Colonic mucosa (tissue), 4 donors: ENCODE results near the gene KRTAP10-7. TPM values are rescaled to one million over a fixed set of nuclear protein-coding genes. Genes with fewer than 3 reads are reported as not detected.
"Not testable (repeated sequence)": the region's sequence is repeated elsewhere in the genome, so short reads cannot be mapped to it uniquely, and the experiment has no call there.

Experiments
- DNase-seq: peaks from one replicate; pipeline ENCODE4 v3.0.0-alpha.2; 2020
- H3K27ac ChIP-seq: fragments of 200-600 bp; one replicate; pipeline ENCODE4 v1.8.0; 2021
- H3K27me3 ChIP-seq: fragments of 200-600 bp; one replicate; pipeline ENCODE4 v1.8.0; 2021
- H3K36me3 ChIP-seq: fragments of 200-600 bp; one replicate; pipeline ENCODE4 v1.8.0; 2021
- H3K4me1 ChIP-seq: fragments of 200-600 bp; one replicate; pipeline ENCODE4 v1.8.0; 2021; ENCODE audit warnings: mild to moderate bottlenecking
- H3K4me3 ChIP-seq: fragments of 200-600 bp; one replicate; pipeline ENCODE4 v1.8.0; 2021
- H3K9ac ChIP-seq, 2 donors: one replicate each; pipeline ENCODE4 v1.7.0; 2013; ENCODE audit warnings: control low read depth in 2 of 2, low read depth in 2 of 2, low read length in 2 of 2
- H3K9me3 ChIP-seq: fragments of 200-600 bp; one replicate; pipeline ENCODE4 v1.8.0; 2021
- CTCF ChIP-seq: fragments of 200-600 bp; IDR thresholded peaks from one replicate; pipeline ENCODE4 v1.8.0; 2022; ENCODE audit warnings: antibody characterized with exemption, mild to moderate bottlenecking
- intact Hi-C: fragments of 100-400 bp; cut with DNase I; formaldehyde crosslinking; loops from one replicate; pipeline ENCODE4 v1.14.1; 2022
- total RNA-seq, 2 donors: library from RNA; stranded (reverse); fragmentation: NEBNext Ultra II Directional in 1 of 2; extraction: Animal tissue kit (Norgen Biotek cat#: 25700) in 1 of 2; gene quantifications; one replicate each; pipeline ENCODE4 v1.2.1, GENCODE V29; 2021
- donor health status: healthy.
- donor health status: DM: no; HTN: no; CAD: no.
- donor health status: DM: no; HTN: no; CAD: no.

KRTAP10-7 gene
- total RNA-seq: not detected

GRCh38 chr21:44600118-44600978 is at the start of gene KRTAP10-7:
Gene KRTAP10-7, plus strand, starts transcription at chr21:44600597. Its CDS starts 25 bp downstream, at chr21:44600622.
- intact Hi-C loops, H3K27me3 ChIP-seq, H3K9me3 ChIP-seq, DNase-seq, H3K4me3 ChIP-seq, H3K27ac ChIP-seq, H3K36me3 ChIP-seq, H3K4me1 ChIP-seq, H3K9ac ChIP-seq: not testable (repeated sequence)

GRCh38 chr21:44550807-44551206 is 49.6 kb upstream of the KRTAP10-7 start:
- no peak for DNase-seq
- no peak for TF ChIP-seq CTCF
- Histone ChIP-seq H3K27ac (no peak overlapping the region), H3K9ac (no peak overlapping the region), H3K27me3 (no peaks in the 10 kb centered on the region), H3K4me3 (no peak overlapping the region), H3K36me3 (no peaks in the 10 kb centered on the region), H3K9me3 (no peaks in the 10 kb centered on the region), H3K4me1 (no peaks in the 10 kb centered on the region)
- intact Hi-C loops: no loop called here

GRCh38 chr21:44551340-44551961 is 48.9 kb upstream of the KRTAP10-7 start, which contains the start of gene KRTAP10-2:
Gene KRTAP10-2, minus strand, starts transcription at chr21:44551505. Its CDS starts 47 bp downstream, at chr21:44551458.
- H3K9me3 ChIP-seq: no peaks in the 10 kb centered on the region
- no peak for DNase-seq
- no peak within 1 kb of the TSS for H3K27ac ChIP-seq
- H3K4me1 ChIP-seq: no peaks in the 10 kb centered on the region
- intact Hi-C loops: no loop called here
- no peaks in the 10 kb centered on the region for H3K36me3 ChIP-seq
- no peak for TF ChIP-seq CTCF
- H3K9ac ChIP-seq: no peak within 1 kb of the TSS
- H3K27me3 ChIP-seq: no peaks in the 10 kb centered on the region
- H3K4me3 ChIP-seq: no peak within 1 kb of the TSS

- TF ChIP-seq CTCF: no peak
- no peak for DNase-seq
- Histone ChIP-seq H3K27ac (no peak overlapping the region), H3K4me3 (no peak overlapping the region), H3K27me3 (no peaks in the 10 kb centered on the region), H3K9me3 (no peaks in the 10 kb centered on the region), H3K4me1 (no peaks in the 10 kb centered on the region), H3K36me3 (no peaks in the 10 kb centered on the region), H3K9ac (no peak overlapping the region)
- intact Hi-C loops: no loop called here
Observed at GRCh38 chr21:44552136-44552535, 48.3 kb upstream of the KRTAP10-7 start.

DNA sequence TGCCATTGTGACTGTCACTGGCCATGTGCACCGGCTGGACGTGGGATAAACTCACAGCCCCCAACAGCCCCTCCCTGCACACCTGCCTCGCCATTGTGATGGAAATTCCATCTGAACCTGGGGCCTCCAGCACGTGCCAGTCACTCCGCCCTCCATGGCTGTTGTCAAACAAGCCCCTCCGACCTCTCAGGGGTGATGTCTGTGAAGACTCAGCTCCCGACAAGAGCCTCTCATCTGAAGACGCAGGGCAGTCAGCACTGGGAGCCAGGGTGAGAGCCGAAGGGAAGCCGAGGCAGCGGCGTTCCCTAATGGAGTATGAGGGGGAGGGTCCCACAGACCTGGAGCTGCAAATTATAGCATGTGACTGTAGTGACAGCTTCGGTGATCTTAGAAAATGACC is 47.7 kb upstream of the KRTAP10-7 start:
- intact Hi-C loops: no loop called here
- no peak overlapping the region for H3K9ac ChIP-seq
- H3K36me3 ChIP-seq: no peaks in the 10 kb centered on the region
- no peaks in the 10 kb centered on the region for H3K4me1 ChIP-seq
- H3K9me3 ChIP-seq: no peaks in the 10 kb centered on the region
- H3K27me3 ChIP-seq: no peaks in the 10 kb centered on the region
- no peak for DNase-seq
- H3K27ac ChIP-seq: no peak overlapping the region
- no peak overlapping the region for H3K4me3 ChIP-seq
- no peak for TF ChIP-seq CTCF
